NCI-H2107 treated with DMSO at 0.1 percent for 48 hours (cell line): Measurements from ENCODE around the gene RELL2.

ENCODE experiments used
- DNase-seq: peaks from one replicate; lab custom pipeline; 2025; ENCODE audit not compliant: unreplicated experiment; lab: John Stamatoyannopoulos, UW

Gene RELL2

GRCh38 chr5:141675672-141676071, 38.9 kb downstream of the RELL2 start:
- DNase-seq = no peak

- no peak for DNase-seq
Measured at GRCh38 chr5:141677415-141677814, 40.6 kb downstream of the RELL2 start.

GRCh38 chr5:141680178-141680577, 43.4 kb downstream of the RELL2 start:
- no peak for DNase-seq

- no peak for DNase-seq
Measured at GRCh38 chr5:141680751-141681201, 44.0 kb downstream of the RELL2 start.

GRCh38 chr5:141681295-141681694, 44.5 kb downstream of the RELL2 start:
- no peak for DNase-seq

- no peak for DNase-seq
Measured at GRCh38 chr5:141681695-141682641, 45.2 kb downstream of the RELL2 start, which contains the start of gene ARAP3. ARAP3 (minus strand) TSS chr5:141682230; CDS start chr5:141680486, 1,744 bp downstream.

GRCh38 chr5:141683596-141684141, 46.9 kb downstream of the RELL2 start:
- no peak for DNase-seq

GRCh38 chr5:141685591-141685990, 48.8 kb downstream of the RELL2 start:
- DNase-seq = no peak

GRCh38 chr5:141686648-141687416, 50.0 kb downstream of the RELL2 start:
- DNase-seq = no peak
